Activated CD8-positive, alpha-beta T cell treated with anti-CD3 and anti-CD28 coated beads for 36 hours (primary cell): ENCODE results near the gene SCT. TPM values are rescaled to one million over a fixed set of nuclear protein-coding genes. Genes with fewer than 3 reads are reported as not detected.

ENCODE experiments used
- ATAC-seq: fragments of 200-7000 bp; cut with Tn5 transposase; one replicate; pipeline ENCODE4 v1.10.0; 2021; ENCODE audit warnings: mild to moderate bottlenecking, moderate library complexity
- CTCF ChIA-PET: fragments of 350-600 bp; sonication (Branson Sonifier 250); formaldehyde crosslinking; loops from one replicate; lab custom pipeline; 2021; ENCODE audit warnings: antibody characterized with exemption; lab: Charles Lee
- POLR2A ChIA-PET: fragments of 350-600 bp; sonication (Branson Sonifier 250); formaldehyde crosslinking; loops from one replicate; lab custom pipeline; 2021; ENCODE audit warnings: antibody characterized with exemption; lab: Charles Lee
- DNase-seq: peaks from one replicate; pipeline ENCODE4 v3.0.0-alpha.2; 2020
- H3K27ac Mint-ChIP-seq: one replicate; pipeline ENCODE4 v1.8.0; 2021; ENCODE audit warnings: mild to moderate bottlenecking, mixed read lengths
- H3K27me3 Mint-ChIP-seq: one replicate; pipeline ENCODE4 v1.8.0; 2021; ENCODE audit warnings: mixed read lengths
- H3K36me3 Mint-ChIP-seq: one replicate; pipeline ENCODE4 v1.8.0; 2021; ENCODE audit warnings: low read depth, mixed read lengths
- H3K4me1 Mint-ChIP-seq: one replicate; pipeline ENCODE4 v1.8.0; 2021; ENCODE audit warnings: low read depth, mixed read lengths
- H3K4me3 Mint-ChIP-seq: one replicate; pipeline ENCODE4 v1.8.0; 2021; ENCODE audit warnings: mild to moderate bottlenecking, moderate library complexity, mixed read lengths
- H3K9me3 Mint-ChIP-seq: one replicate; pipeline ENCODE4 v1.8.0; 2021; ENCODE audit warnings: mixed read lengths
- intact Hi-C: fragments of 100-400 bp; cut with micrococcal nuclease; formaldehyde crosslinking; loops from one replicate; pipeline ENCODE4 v1.10.0; 2022
- total RNA-seq, 2 experiments: library from RNA; stranded (reverse); gene quantifications; one replicate each; pipeline ENCODE4 v1.2.3, GENCODE V29; 2021
- TF ChIP-seq, protein P1 (sequence below): fragments of 200-600 bp; IDR thresholded peaks from one replicate; pipeline ENCODE4 v1.8.0; 2022; ENCODE audit warnings: antibody characterized with exemption, mild to moderate bottlenecking

Gene SCT
- total RNA-seq, 2 experiments from 2014 or later, result not detected

DNA sequence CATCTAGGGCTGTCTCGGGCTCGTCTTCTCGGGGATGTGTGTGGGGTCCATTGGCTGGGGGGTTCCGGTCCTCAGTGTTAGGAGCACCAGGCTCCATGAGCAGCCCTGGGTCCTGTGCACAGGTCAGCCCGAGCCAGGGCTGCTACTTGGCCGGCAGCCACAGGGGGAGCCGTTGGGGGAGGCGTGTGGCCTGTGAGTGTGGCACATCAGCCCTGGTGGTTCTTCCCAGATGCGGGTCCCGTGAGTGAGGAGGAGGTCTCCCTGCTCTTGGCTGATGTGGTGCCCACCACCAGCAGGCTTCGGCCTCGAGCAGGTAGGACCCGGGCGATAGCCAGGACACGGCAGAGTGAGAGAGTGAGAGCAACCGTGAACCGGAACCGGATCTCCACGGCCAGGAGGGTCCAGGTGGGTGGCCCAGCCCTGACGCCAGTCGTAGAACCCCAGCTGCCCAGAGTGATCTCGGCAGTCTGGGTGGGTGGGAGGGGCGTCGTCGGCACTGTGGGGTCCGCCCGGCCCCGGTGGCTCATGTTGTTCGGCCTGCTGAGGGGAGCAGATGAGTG lies 29.7 kb downstream of the SCT start:
- POLR2A ChIA-PET, result interaction anchor here (1.0 kb wide), 1 partner anchor 39 kb away, joined by 3 read pairs; no protein-coding TSS in a partner anchor
- no peak for DNase-seq
- CTCF ChIA-PET, result no interaction called here
- H3K27me3 Mint-ChIP-seq, result no peaks in the 10 kb centered on the region
- peaks cover 12% of the 10 kb centered on the region for H3K4me1 Mint-ChIP-seq
- TF ChIP-seq, protein P1, sequence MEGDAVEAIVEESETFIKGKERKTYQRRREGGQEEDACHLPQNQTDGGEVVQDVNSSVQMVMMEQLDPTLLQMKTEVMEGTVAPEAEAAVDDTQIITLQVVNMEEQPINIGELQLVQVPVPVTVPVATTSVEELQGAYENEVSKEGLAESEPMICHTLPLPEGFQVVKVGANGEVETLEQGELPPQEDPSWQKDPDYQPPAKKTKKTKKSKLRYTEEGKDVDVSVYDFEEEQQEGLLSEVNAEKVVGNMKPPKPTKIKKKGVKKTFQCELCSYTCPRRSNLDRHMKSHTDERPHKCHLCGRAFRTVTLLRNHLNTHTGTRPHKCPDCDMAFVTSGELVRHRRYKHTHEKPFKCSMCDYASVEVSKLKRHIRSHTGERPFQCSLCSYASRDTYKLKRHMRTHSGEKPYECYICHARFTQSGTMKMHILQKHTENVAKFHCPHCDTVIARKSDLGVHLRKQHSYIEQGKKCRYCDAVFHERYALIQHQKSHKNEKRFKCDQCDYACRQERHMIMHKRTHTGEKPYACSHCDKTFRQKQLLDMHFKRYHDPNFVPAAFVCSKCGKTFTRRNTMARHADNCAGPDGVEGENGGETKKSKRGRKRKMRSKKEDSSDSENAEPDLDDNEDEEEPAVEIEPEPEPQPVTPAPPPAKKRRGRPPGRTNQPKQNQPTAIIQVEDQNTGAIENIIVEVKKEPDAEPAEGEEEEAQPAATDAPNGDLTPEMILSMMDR, result no peak
- H3K9me3 Mint-ChIP-seq, result no peaks in the 10 kb centered on the region
- peak; percentile 37 for ATAC-seq
- intact Hi-C loops, result no loop called here
- H3K27ac Mint-ChIP-seq, result no peak overlapping the region
- no peak overlapping the region for H3K4me3 Mint-ChIP-seq
- peaks cover 46% of the 10 kb centered on the region for H3K36me3 Mint-ChIP-seq

DNA sequence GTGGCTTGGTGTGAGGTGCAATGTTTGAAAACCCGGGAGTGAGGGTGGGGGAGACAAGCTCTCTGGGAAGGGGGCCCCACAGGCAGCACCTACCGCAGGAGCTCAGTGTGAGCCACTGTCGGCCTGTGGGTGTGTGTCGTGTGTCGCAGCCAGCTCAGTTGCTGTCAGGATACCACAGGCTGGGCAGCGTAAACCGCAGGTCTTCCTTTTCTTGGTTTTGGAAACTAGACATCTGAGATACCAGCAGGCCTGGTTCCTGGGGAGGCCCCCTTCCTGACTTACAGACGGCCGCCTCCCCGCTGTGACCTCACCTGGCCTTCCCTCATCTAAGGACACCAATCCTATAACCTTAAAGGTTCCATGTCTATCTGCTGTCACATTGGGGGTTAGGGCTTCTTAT lies 30.6 kb downstream of the SCT start:
- no peaks in the 10 kb centered on the region for H3K9me3 Mint-ChIP-seq
- TF ChIP-seq, protein P1, result no peak
- H3K4me3 Mint-ChIP-seq, result no peak overlapping the region
- DNase-seq (peak; percentile 54), ATAC-seq (peak; percentile 42)
- peak overlapping the region; percentile 49 for H3K27ac Mint-ChIP-seq
- H3K36me3 Mint-ChIP-seq, result peaks cover 40% of the 10 kb centered on the region
- peaks cover 12% of the 10 kb centered on the region for H3K4me1 Mint-ChIP-seq
- intact Hi-C loops, result no loop called here
- CTCF ChIA-PET, result interaction anchor here (0.8 to 1.2 kb wide), 2 partner anchors 9 to 11 kb away, joined by 3 to 4 read pairs; no protein-coding TSS in a partner anchor
- POLR2A ChIA-PET, result interaction anchor here (0.6 to 1.4 kb wide), 3 partner anchors 16 to 39 kb away, joined by 3 to 6 read pairs (median 3); partner anchors contain the start of gene IRF7
- H3K27me3 Mint-ChIP-seq, result no peaks in the 10 kb centered on the region

DNA sequence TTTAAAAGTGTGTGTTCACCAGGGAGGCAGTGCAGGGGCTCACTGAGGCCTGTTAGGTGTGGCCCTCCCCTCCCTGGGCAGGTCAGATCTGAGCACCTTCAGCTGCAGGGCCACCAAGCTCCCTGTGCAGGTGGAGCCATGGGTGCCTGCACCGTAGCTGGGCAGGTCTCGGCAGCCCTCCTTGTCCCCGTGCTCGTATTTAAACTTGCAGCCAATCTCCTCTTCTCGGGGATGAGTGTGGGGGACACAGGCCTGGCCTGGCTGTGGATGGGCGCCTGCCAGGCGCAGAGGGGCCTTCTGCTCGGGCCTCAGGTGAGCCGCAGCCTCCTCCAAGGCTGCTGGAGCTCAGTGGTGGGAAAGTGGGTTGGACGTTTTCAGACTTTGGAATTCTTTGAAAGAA lies 31.6 kb downstream of the SCT start:
- POLR2A ChIA-PET, result interaction anchor here (1.4 kb wide), 1 partner anchor 20 kb away, joined by 6 read pairs; the partner anchor contains the start of gene IRF7
- Mint-ChIP-seq H3K36me3 (peaks cover 44% of the 10 kb centered on the region), H3K9me3 (no peaks in the 10 kb centered on the region), H3K4me1 (peaks cover 12% of the 10 kb centered on the region), H3K4me3 (no peak overlapping the region), H3K27ac (no peak overlapping the region), H3K27me3 (no peaks in the 10 kb centered on the region)
- CTCF ChIA-PET, result interaction anchor here (1.2 to 1.5 kb wide), 2 partner anchors 10 to 18 kb away, joined by 3 read pairs; no protein-coding TSS in a partner anchor
- intact Hi-C loops, result no loop called here
- ATAC-seq (no peak), DNase-seq (no peak)
- TF ChIP-seq, protein P1, result no peak

DNA sequence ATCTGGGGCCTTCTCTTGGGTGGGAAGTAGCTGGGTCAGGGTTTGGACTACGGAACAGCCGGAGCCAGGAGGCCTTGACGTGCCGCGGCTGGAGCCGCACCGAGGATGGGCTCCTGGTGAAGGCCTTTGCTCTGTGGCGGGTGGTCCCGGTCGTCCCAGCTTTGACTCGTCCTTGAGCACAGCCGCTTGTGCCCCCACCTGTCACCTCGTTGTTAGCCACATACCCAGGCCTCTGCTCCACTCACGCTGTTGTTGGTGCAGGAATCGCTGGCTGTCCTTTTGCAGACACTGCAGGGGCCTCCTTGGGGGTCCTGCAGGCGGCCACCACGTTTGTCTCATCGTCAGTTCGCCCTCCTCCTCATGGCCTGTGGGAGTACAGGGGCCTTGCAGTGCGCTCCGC lies 33.6 kb downstream of the SCT start:
- DNase-seq (no peak), ATAC-seq (no peak)
- Mint-ChIP-seq H3K27ac (no peak overlapping the region), H3K36me3 (peaks cover 46% of the 10 kb centered on the region), H3K9me3 (no peaks in the 10 kb centered on the region), H3K27me3 (no peaks in the 10 kb centered on the region), H3K4me3 (no peak overlapping the region), H3K4me1 (peaks cover 20% of the 10 kb centered on the region)
- ChIA-PET POLR2A (interaction anchor here (1.0 kb wide), 1 partner anchor 43 kb away, joined by 3 read pairs; no protein-coding TSS in a partner anchor), CTCF (no interaction called here)
- intact Hi-C loops, result no loop called here
- TF ChIP-seq, protein P1, result no peak

DNA sequence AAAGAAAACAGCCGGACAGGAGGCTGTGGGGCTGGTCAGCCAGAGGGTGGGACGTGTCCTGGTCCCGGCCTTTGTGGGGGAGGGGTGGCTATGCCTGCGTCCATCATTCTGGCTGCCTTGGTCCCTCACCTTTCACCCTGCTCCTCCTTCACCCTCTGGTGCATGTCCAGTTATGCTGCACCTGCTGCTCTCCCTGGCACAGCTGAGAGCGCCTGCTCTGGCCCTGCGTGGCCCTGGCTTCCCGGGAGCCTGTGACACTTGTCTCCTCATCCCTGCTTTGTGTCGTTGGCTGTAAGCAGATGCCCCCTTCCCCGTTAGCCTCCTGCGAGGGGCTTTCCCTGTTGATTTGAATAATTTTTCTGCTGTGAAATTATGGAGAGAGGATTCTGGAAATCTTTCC lies 34.1 kb downstream of the SCT start:
- intact Hi-C loops, result no loop called here
- ATAC-seq (no peak), DNase-seq (no peak)
- POLR2A ChIA-PET, result interaction anchor here (1.0 kb wide), 1 partner anchor 42 kb away, joined by 3 read pairs; no protein-coding TSS in a partner anchor
- TF ChIP-seq, protein P1, result no peak
- no peak overlapping the region for H3K4me3 Mint-ChIP-seq
- no peak overlapping the region for H3K27ac Mint-ChIP-seq
- peaks cover 22% of the 10 kb centered on the region for H3K4me1 Mint-ChIP-seq
- H3K9me3 Mint-ChIP-seq, result no peaks in the 10 kb centered on the region
- CTCF ChIA-PET, result no interaction called here
- no peaks in the 10 kb centered on the region for H3K27me3 Mint-ChIP-seq
- peaks cover 46% of the 10 kb centered on the region for H3K36me3 Mint-ChIP-seq
